ENCODE data around the gene UBE3D. TPM values are rescaled to one million over a fixed set of nuclear protein-coding genes. Genes with fewer than 3 reads are reported as not detected.

Gene UBE3D
- total RNA-seq, 1 donor from 2014 or later: 7.4 TPM

GRCh38 chr6:83097675-83098074 lies 32.0 kb upstream of the UBE3D start:
- no peak for TF ChIP-seq CTCF (IDR thresholded peaks at IDR 0.05; ENCODE audit: insufficient read depth, low read depth, low read length)
- no peak for TF ChIP-seq EZH2 (IDR thresholded peaks at IDR 0.05; ENCODE audit: insufficient read depth, low read length)
- Histone ChIP-seq H3K9ac (ENCODE audit: low read length) (no peak overlapping the region), H3K4me2 (ENCODE audit: low read length) (peak overlapping the region; percentile 29), H3K27me3 (ENCODE audit: insufficient read depth, low read length) (no peaks in the 10 kb centered on the region), H3K27ac (ENCODE audit: low read depth, low read length) (no peak overlapping the region), H3K36me3 (ENCODE audit: insufficient read depth, low read length) (no peaks in the 10 kb centered on the region), H2AFZ (ENCODE audit: low read depth, low read length) (no peak overlapping the region), H3K4me1 (ENCODE audit: insufficient read depth, low read length) (no peaks in the 10 kb centered on the region), H3K4me3 (ENCODE audit: insufficient read depth, low read depth, low read length) (no peak overlapping the region), H3K9me3 (ENCODE audit: insufficient read depth, low read depth, low read length) (no peaks in the 10 kb centered on the region), H4K20me1 (ENCODE audit: insufficient read depth, low read length) (no peaks in the 10 kb centered on the region), H3K79me2 (ENCODE audit: insufficient read depth, low read length) (peaks cover 13% of the 10 kb centered on the region)
- FAIRE-seq (no peak), DNase-seq (ENCODE audit: low read depth) (no peak)
- H3K4me3 Mint-ChIP-seq (ENCODE audit: unreplicated experiment): no peak overlapping the region
- H3K4me1 Mint-ChIP-seq (ENCODE audit: low read depth, unreplicated experiment): peaks cover 12% of the 10 kb centered on the region
- H3K36me3 Mint-ChIP-seq (ENCODE audit: low read depth, unreplicated experiment): peaks cover 4% of the 10 kb centered on the region
- H3K27me3 Mint-ChIP-seq (ENCODE audit: low read depth, unreplicated experiment): no peaks in the 10 kb centered on the region
- H3K9me3 Mint-ChIP-seq (ENCODE audit: unreplicated experiment): no peaks in the 10 kb centered on the region
- no peak overlapping the region for H3K27ac Mint-ChIP-seq (ENCODE audit: unreplicated experiment)

- Histone ChIP-seq H3K9me3 (ENCODE audit: insufficient read depth, low read depth, low read length) (no peaks in the 10 kb centered on the region), H3K79me2 (ENCODE audit: insufficient read depth, low read length) (peaks cover 13% of the 10 kb centered on the region), H4K20me1 (ENCODE audit: insufficient read depth, low read length) (no peaks in the 10 kb centered on the region), H3K27ac (ENCODE audit: low read depth, low read length) (no peak overlapping the region), H3K4me2 (ENCODE audit: low read length) (peak overlapping the region; percentile 41), H3K27me3 (ENCODE audit: insufficient read depth, low read length) (no peaks in the 10 kb centered on the region), H2AFZ (ENCODE audit: low read depth, low read length) (no peak overlapping the region), H3K9ac (ENCODE audit: low read length) (no peak overlapping the region), H3K36me3 (ENCODE audit: insufficient read depth, low read length) (no peaks in the 10 kb centered on the region), H3K4me3 (ENCODE audit: insufficient read depth, low read depth, low read length) (no peak overlapping the region), H3K4me1 (ENCODE audit: insufficient read depth, low read length) (no peaks in the 10 kb centered on the region)
- Mint-ChIP-seq H3K9me3 (ENCODE audit: unreplicated experiment) (no peaks in the 10 kb centered on the region), H3K4me1 (ENCODE audit: low read depth, unreplicated experiment) (peaks cover 12% of the 10 kb centered on the region), H3K27ac (ENCODE audit: unreplicated experiment) (no peak overlapping the region), H3K36me3 (ENCODE audit: low read depth, unreplicated experiment) (peaks cover 2% of the 10 kb centered on the region), H3K4me3 (ENCODE audit: unreplicated experiment) (no peak overlapping the region), H3K27me3 (ENCODE audit: low read depth, unreplicated experiment) (no peaks in the 10 kb centered on the region)
- FAIRE-seq: no peak
- TF ChIP-seq CTCF (IDR thresholded peaks at IDR 0.05; ENCODE audit: insufficient read depth, low read depth, low read length) (no peak), EZH2 (IDR thresholded peaks at IDR 0.05; ENCODE audit: insufficient read depth, low read length) (no peak)
- DNase-seq (ENCODE audit: low read depth): peak; percentile 58
Observed at GRCh38 chr6:83097204-83097603, 31.6 kb upstream of the UBE3D start.

GRCh38 chr6:83096791-83097190 lies 31.1 kb upstream of the UBE3D start:
- H3K27ac Mint-ChIP-seq (ENCODE audit: unreplicated experiment): no peak overlapping the region

More at GRCh38 chr6:83096791-83097190, 31.1 kb upstream of the UBE3D start:
- no peak overlapping the region for H3K27ac ChIP-seq (ENCODE audit: low read depth, low read length)
- no peaks in the 10 kb centered on the region for H3K9me3 ChIP-seq (ENCODE audit: insufficient read depth, low read depth, low read length)
- H3K4me1 ChIP-seq (ENCODE audit: insufficient read depth, low read length): no peaks in the 10 kb centered on the region
- no peaks in the 10 kb centered on the region for H3K27me3 ChIP-seq (ENCODE audit: insufficient read depth, low read length)
- Mint-ChIP-seq H3K36me3 (ENCODE audit: low read depth, unreplicated experiment) (peaks cover 1% of the 10 kb centered on the region), H3K4me3 (ENCODE audit: unreplicated experiment) (no peak overlapping the region), H3K27me3 (ENCODE audit: low read depth, unreplicated experiment) (no peaks in the 10 kb centered on the region), H3K9me3 (ENCODE audit: unreplicated experiment) (no peaks in the 10 kb centered on the region), H3K4me1 (ENCODE audit: low read depth, unreplicated experiment) (peaks cover 12% of the 10 kb centered on the region)
- H3K4me2 ChIP-seq (ENCODE audit: low read length): peak overlapping the region; percentile 41
- no peak overlapping the region for H3K4me3 ChIP-seq (ENCODE audit: insufficient read depth, low read depth, low read length)
- peaks cover 13% of the 10 kb centered on the region for H3K79me2 ChIP-seq (ENCODE audit: insufficient read depth, low read length)
- H3K36me3 ChIP-seq (ENCODE audit: insufficient read depth, low read length): no peaks in the 10 kb centered on the region
- DNase-seq (ENCODE audit: low read depth): peak; percentile 65
- no peak for TF ChIP-seq EZH2 (IDR thresholded peaks at IDR 0.05; ENCODE audit: insufficient read depth, low read length)
- TF ChIP-seq CTCF (IDR thresholded peaks at IDR 0.05; ENCODE audit: insufficient read depth, low read depth, low read length): no peak
- FAIRE-seq: peak; percentile 41
- H3K9ac ChIP-seq (ENCODE audit: low read length): no peak overlapping the region
- no peak overlapping the region for H2AFZ ChIP-seq (ENCODE audit: low read depth, low read length)
- no peaks in the 10 kb centered on the region for H4K20me1 ChIP-seq (ENCODE audit: insufficient read depth, low read length)
